ENCODE results near the gene COQ9.

DNA sequence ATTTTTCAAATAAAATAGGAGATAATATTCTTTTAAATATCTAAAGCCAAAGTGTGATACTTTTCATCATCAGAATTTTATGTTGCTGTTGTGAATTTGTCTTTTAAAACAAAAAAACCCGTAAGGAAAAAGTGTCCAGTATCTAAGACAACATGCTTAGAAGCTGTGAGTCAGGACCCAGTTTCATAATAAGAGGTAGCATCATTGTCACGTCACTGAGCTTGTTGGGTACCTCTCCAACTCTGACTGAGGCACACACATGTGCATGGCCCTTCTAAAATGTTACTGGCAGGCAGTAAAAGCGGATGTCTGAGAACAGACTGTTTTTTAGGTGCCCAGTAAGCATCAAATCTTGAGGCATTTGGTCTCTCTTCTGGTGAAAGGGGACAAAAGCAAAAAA, 2.6 kb upstream of the COQ9 start:
- TF ChIP-seq ZNF274 (IDR thresholded peaks at IDR 0.05; ENCODE audit: low read depth, low read length): no peak
- TF ChIP-seq SUZ12 (IDR thresholded peaks at IDR 0.05; ENCODE audit: extremely low read depth, insufficient read depth, insufficient read length): no peak
- no peak for TF ChIP-seq YY1 (IDR thresholded peaks at IDR 0.05; ENCODE audit: insufficient read depth, insufficient read length)

Measured in NT2/D1 (cell line).